PFSK-1 (cell line): Measurements from ENCODE around the gene PITPNM1.

Experiments used
- FOXP2 ChIP-seq: optimal IDR thresholded peaks from 2 replicates; pipeline ENCODE3; 2011; ENCODE audit warnings: borderline replicate concordance, control low read depth, inconsistent platforms; ENCODE audit not compliant: insufficient read depth; ENCODE audit errors: extremely low read length, extremely low read depth
- POLR2AphosphoS5 ChIP-seq: IDR thresholded peaks from 2 replicates; pipeline ENCODE4 v1.6.1; 2012; ENCODE audit warnings: low read depth, mild to moderate bottlenecking, control low read depth, low read length, moderate library complexity
- SIN3A ChIP-seq: IDR thresholded peaks from 2 replicates; pipeline ENCODE4 v1.6.1; 2012; ENCODE audit warnings: mild to moderate bottlenecking, low read length, moderate library complexity, borderline replicate concordance; ENCODE audit not compliant: insufficient read depth
- TAF1 ChIP-seq: IDR thresholded peaks from 2 replicates; pipeline ENCODE4 v1.6.1; 2012; ENCODE audit warnings: low read length, control low read depth, borderline replicate concordance; ENCODE audit not compliant: insufficient read depth
- TF ChIP-seq, protein P1 (sequence below), 2 experiments: IDR thresholded peaks; 2 replicates each; pipeline versions ENCODE4 v1.6.1 to v1.8.0; 2011 to 2012; ENCODE audit warnings: low read depth in 2 of 2, low read length in 2 of 2, control low read depth in 1 of 2, inconsistent platforms in 1 of 2, mild to moderate bottlenecking in 1 of 2, moderate library complexity in 1 of 2; ENCODE audit not compliant: insufficient read depth in 1 of 2

Gene PITPNM1

GRCh38 chr11:67544616-67545242 lies 39.6 kb upstream of the PITPNM1 start:
- TF ChIP-seq TAF1 (no peak), POLR2AphosphoS5 (no peak), SIN3A (no peak), FOXP2 (no peak)
- TF ChIP-seq, protein P1, sequence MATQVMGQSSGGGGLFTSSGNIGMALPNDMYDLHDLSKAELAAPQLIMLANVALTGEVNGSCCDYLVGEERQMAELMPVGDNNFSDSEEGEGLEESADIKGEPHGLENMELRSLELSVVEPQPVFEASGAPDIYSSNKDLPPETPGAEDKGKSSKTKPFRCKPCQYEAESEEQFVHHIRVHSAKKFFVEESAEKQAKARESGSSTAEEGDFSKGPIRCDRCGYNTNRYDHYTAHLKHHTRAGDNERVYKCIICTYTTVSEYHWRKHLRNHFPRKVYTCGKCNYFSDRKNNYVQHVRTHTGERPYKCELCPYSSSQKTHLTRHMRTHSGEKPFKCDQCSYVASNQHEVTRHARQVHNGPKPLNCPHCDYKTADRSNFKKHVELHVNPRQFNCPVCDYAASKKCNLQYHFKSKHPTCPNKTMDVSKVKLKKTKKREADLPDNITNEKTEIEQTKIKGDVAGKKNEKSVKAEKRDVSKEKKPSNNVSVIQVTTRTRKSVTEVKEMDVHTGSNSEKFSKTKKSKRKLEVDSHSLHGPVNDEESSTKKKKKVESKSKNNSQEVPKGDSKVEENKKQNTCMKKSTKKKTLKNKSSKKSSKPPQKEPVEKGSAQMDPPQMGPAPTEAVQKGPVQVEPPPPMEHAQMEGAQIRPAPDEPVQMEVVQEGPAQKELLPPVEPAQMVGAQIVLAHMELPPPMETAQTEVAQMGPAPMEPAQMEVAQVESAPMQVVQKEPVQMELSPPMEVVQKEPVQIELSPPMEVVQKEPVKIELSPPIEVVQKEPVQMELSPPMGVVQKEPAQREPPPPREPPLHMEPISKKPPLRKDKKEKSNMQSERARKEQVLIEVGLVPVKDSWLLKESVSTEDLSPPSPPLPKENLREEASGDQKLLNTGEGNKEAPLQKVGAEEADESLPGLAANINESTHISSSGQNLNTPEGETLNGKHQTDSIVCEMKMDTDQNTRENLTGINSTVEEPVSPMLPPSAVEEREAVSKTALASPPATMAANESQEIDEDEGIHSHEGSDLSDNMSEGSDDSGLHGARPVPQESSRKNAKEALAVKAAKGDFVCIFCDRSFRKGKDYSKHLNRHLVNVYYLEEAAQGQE (IDR thresholded peaks at IDR 0.05; ENCODE audit: insufficient read depth in 1 of 2, low read depth in 2 of 2, low read length in 2 of 2): no peak

DNA sequence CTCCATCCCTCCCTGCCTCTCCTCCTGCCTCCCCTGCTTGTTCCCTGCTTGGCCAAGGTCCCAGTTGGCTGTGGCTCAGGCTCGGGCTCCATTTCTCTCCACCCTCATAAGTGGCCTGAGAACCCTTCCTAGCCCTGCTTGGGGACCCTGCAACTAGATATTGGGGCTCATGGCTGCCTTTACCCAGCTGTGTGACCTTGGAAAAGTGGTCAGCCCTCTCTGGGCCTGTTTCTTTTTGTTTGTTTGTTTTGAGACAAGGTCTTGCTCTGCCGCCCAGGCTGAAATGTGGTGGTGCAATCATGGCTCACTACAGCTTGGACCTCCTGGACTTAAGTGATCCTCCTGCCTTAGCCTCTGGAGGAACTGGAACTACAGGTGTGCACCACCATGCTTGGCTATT lies 38.4 kb upstream of the PITPNM1 start:
- TF ChIP-seq FOXP2 (no peak), TAF1 (no peak), SIN3A (no peak), POLR2AphosphoS5 (no peak)
- TF ChIP-seq, protein P1 (IDR thresholded peaks at IDR 0.05; ENCODE audit: insufficient read depth in 1 of 2, low read depth in 2 of 2, low read length in 2 of 2): no peak

GRCh38 chr11:67542971-67543370 lies 37.8 kb upstream of the PITPNM1 start:
- TF ChIP-seq FOXP2: no peak
- TF ChIP-seq, protein P1 (IDR thresholded peaks at IDR 0.05; ENCODE audit: insufficient read depth in 1 of 2, low read depth in 2 of 2, low read length in 2 of 2): no peak
- TF ChIP-seq TAF1: no peak
- no peak for TF ChIP-seq POLR2AphosphoS5
- TF ChIP-seq SIN3A: no peak

- TF ChIP-seq SIN3A (no peak), POLR2AphosphoS5 (no peak), TAF1 (no peak)
Observed at GRCh38 chr11:67542169-67542568, 37.0 kb upstream of the PITPNM1 start.

- TF ChIP-seq POLR2AphosphoS5 (no peak), FOXP2 (no peak), TAF1 (no peak), SIN3A (no peak)
- TF ChIP-seq, protein P1 (IDR thresholded peaks at IDR 0.05; ENCODE audit: insufficient read depth in 1 of 2, low read depth in 2 of 2, low read length in 2 of 2): no peak
Observed at GRCh38 chr11:67541198-67541597, 36.0 kb upstream of the PITPNM1 start.
